ENCODE measurements around the gene NPIPA5. TPM values are rescaled to one million over a fixed set of nuclear protein-coding genes. Genes with fewer than 3 reads are reported as not detected.
"Not testable (repeated sequence)": the region's sequence is repeated elsewhere in the genome, so short reads cannot be mapped to it uniquely, and the experiment has no call there.

Gene NPIPA5
- total and polyA plus RNA-seq, 2 donors from 2014 or later, result 0.88 to 11.0 TPM

- H3K4me1 ChIP-seq (ENCODE audit: control insufficient read depth in 2 of 3, insufficient read depth in 2 of 3, low read depth in 1 of 3, low read length in 3 of 3); DNase-seq; H3K9ac ChIP-seq (ENCODE audit: low read length in 3 of 3); H3K9me3 ChIP-seq (ENCODE audit: control insufficient read depth in 2 of 3, insufficient read depth in 1 of 3, low read length in 3 of 3); FAIRE-seq; H3K36me3 ChIP-seq (ENCODE audit: control insufficient read depth in 2 of 3, insufficient read depth in 3 of 3, low read length in 3 of 3); H3K27ac ChIP-seq (ENCODE audit: low read depth in 2 of 2, low read length in 2 of 2); H3K27me3 ChIP-seq (ENCODE audit: control insufficient read depth, insufficient read depth, low read length); H3K4me3 ChIP-seq (ENCODE audit: low read length in 3 of 3); intact Hi-C loops (cut with DNase I): not testable (repeated sequence)
Observed at GRCh38 chr16:15338986-15339385, 39.1 kb downstream of the NPIPA5 start.

GRCh38 chr16:15337974-15338605, 40.0 kb downstream of the NPIPA5 start:
- intact Hi-C loops (cut with DNase I); FAIRE-seq; DNase-seq; H3K4me1 ChIP-seq (ENCODE audit: control insufficient read depth in 2 of 3, insufficient read depth in 2 of 3, low read depth in 1 of 3, low read length in 3 of 3); H3K27ac ChIP-seq (ENCODE audit: low read depth in 2 of 2, low read length in 2 of 2); H3K9ac ChIP-seq (ENCODE audit: low read length in 3 of 3); H3K27me3 ChIP-seq (ENCODE audit: control insufficient read depth, insufficient read depth, low read length); H3K9me3 ChIP-seq (ENCODE audit: control insufficient read depth in 2 of 3, insufficient read depth in 1 of 3, low read length in 3 of 3); H3K4me3 ChIP-seq (ENCODE audit: low read length in 3 of 3); H3K36me3 ChIP-seq (ENCODE audit: control insufficient read depth in 2 of 3, insufficient read depth in 3 of 3, low read length in 3 of 3): not testable (repeated sequence)

GRCh38 chr16:15335609-15336008, 42.5 kb downstream of the NPIPA5 start:
- DNase-seq; H3K4me3 ChIP-seq (ENCODE audit: low read length in 3 of 3); intact Hi-C loops (cut with DNase I); H3K4me1 ChIP-seq (ENCODE audit: control insufficient read depth in 2 of 3, insufficient read depth in 2 of 3, low read depth in 1 of 3, low read length in 3 of 3); H3K9me3 ChIP-seq (ENCODE audit: control insufficient read depth in 2 of 3, insufficient read depth in 1 of 3, low read length in 3 of 3); H3K27me3 ChIP-seq (ENCODE audit: control insufficient read depth, insufficient read depth, low read length); H3K27ac ChIP-seq (ENCODE audit: low read depth in 2 of 2, low read length in 2 of 2); H3K9ac ChIP-seq (ENCODE audit: low read length in 3 of 3); H3K36me3 ChIP-seq (ENCODE audit: control insufficient read depth in 2 of 3, insufficient read depth in 3 of 3, low read length in 3 of 3); FAIRE-seq: not testable (repeated sequence)

- H3K4me1 ChIP-seq (ENCODE audit: control insufficient read depth in 2 of 3, insufficient read depth in 2 of 3, low read depth in 1 of 3, low read length in 3 of 3); H3K27ac ChIP-seq (ENCODE audit: low read depth in 2 of 2, low read length in 2 of 2); FAIRE-seq; DNase-seq; H3K27me3 ChIP-seq (ENCODE audit: control insufficient read depth, insufficient read depth, low read length); H3K9ac ChIP-seq (ENCODE audit: low read length in 3 of 3); H3K36me3 ChIP-seq (ENCODE audit: control insufficient read depth in 2 of 3, insufficient read depth in 3 of 3, low read length in 3 of 3); H3K9me3 ChIP-seq (ENCODE audit: control insufficient read depth in 2 of 3, insufficient read depth in 1 of 3, low read length in 3 of 3); intact Hi-C loops (cut with DNase I); H3K4me3 ChIP-seq (ENCODE audit: low read length in 3 of 3): not testable (repeated sequence)
Observed at GRCh38 chr16:15333969-15334368, 44.1 kb downstream of the NPIPA5 start.

- intact Hi-C loops (cut with DNase I); H3K4me1 ChIP-seq (ENCODE audit: control insufficient read depth in 2 of 3, insufficient read depth in 2 of 3, low read depth in 1 of 3, low read length in 3 of 3); H3K27ac ChIP-seq (ENCODE audit: low read depth in 2 of 2, low read length in 2 of 2); H3K9ac ChIP-seq (ENCODE audit: low read length in 3 of 3); H3K36me3 ChIP-seq (ENCODE audit: control insufficient read depth in 2 of 3, insufficient read depth in 3 of 3, low read length in 3 of 3); FAIRE-seq; DNase-seq; H3K4me3 ChIP-seq (ENCODE audit: low read length in 3 of 3); H3K27me3 ChIP-seq (ENCODE audit: control insufficient read depth, insufficient read depth, low read length); H3K9me3 ChIP-seq (ENCODE audit: control insufficient read depth in 2 of 3, insufficient read depth in 1 of 3, low read length in 3 of 3): not testable (repeated sequence)
Observed at GRCh38 chr16:15330978-15331377, 47.1 kb downstream of the NPIPA5 start.

- H3K4me1 ChIP-seq (ENCODE audit: control insufficient read depth in 2 of 3, insufficient read depth in 2 of 3, low read depth in 1 of 3, low read length in 3 of 3); H3K36me3 ChIP-seq (ENCODE audit: control insufficient read depth in 2 of 3, insufficient read depth in 3 of 3, low read length in 3 of 3); H3K4me3 ChIP-seq (ENCODE audit: low read length in 3 of 3); intact Hi-C loops (cut with DNase I); FAIRE-seq; H3K27me3 ChIP-seq (ENCODE audit: control insufficient read depth, insufficient read depth, low read length); H3K9me3 ChIP-seq (ENCODE audit: control insufficient read depth in 2 of 3, insufficient read depth in 1 of 3, low read length in 3 of 3); H3K27ac ChIP-seq (ENCODE audit: low read depth in 2 of 2, low read length in 2 of 2); H3K9ac ChIP-seq (ENCODE audit: low read length in 3 of 3); DNase-seq: not testable (repeated sequence)
Observed at GRCh38 chr16:15324954-15325353, 53.1 kb downstream of the NPIPA5 start.

GRCh38 chr16:15323373-15323772, 54.7 kb downstream of the NPIPA5 start:
- H3K9me3 ChIP-seq (ENCODE audit: control insufficient read depth in 2 of 3, insufficient read depth in 1 of 3, low read length in 3 of 3); H3K27me3 ChIP-seq (ENCODE audit: control insufficient read depth, insufficient read depth, low read length); H3K9ac ChIP-seq (ENCODE audit: low read length in 3 of 3); H3K27ac ChIP-seq (ENCODE audit: low read depth in 2 of 2, low read length in 2 of 2); DNase-seq; intact Hi-C loops (cut with DNase I); H3K36me3 ChIP-seq (ENCODE audit: control insufficient read depth in 2 of 3, insufficient read depth in 3 of 3, low read length in 3 of 3); H3K4me3 ChIP-seq (ENCODE audit: low read length in 3 of 3); H3K4me1 ChIP-seq (ENCODE audit: control insufficient read depth in 2 of 3, insufficient read depth in 2 of 3, low read depth in 1 of 3, low read length in 3 of 3); FAIRE-seq: not testable (repeated sequence)

- intact Hi-C loops (cut with DNase I); H3K27me3 ChIP-seq (ENCODE audit: control insufficient read depth, insufficient read depth, low read length); DNase-seq; H3K27ac ChIP-seq (ENCODE audit: low read depth in 2 of 2, low read length in 2 of 2); H3K9me3 ChIP-seq (ENCODE audit: control insufficient read depth in 2 of 3, insufficient read depth in 1 of 3, low read length in 3 of 3); H3K4me1 ChIP-seq (ENCODE audit: control insufficient read depth in 2 of 3, insufficient read depth in 2 of 3, low read depth in 1 of 3, low read length in 3 of 3); H3K36me3 ChIP-seq (ENCODE audit: control insufficient read depth in 2 of 3, insufficient read depth in 3 of 3, low read length in 3 of 3); FAIRE-seq; H3K4me3 ChIP-seq (ENCODE audit: low read length in 3 of 3); H3K9ac ChIP-seq (ENCODE audit: low read length in 3 of 3): not testable (repeated sequence)
Observed at GRCh38 chr16:15321221-15321620, 56.9 kb downstream of the NPIPA5 start.
